CD4-positive, alpha-beta T cell treated with Interleukin-12 subunit alpha and Interleukin-12 subunit beta, for 1 hour (primary cell): Measurements from ENCODE around the gene SRGAP1.
"Not testable (repeated sequence)": the region's sequence is repeated elsewhere in the genome, so short reads cannot be mapped to it uniquely, and the experiment has no call there.

ENCODE experiments used
- DNase-seq: peaks from one replicate; pipeline ENCODE4 v3.0.0-alpha.2; 2020

SRGAP1 gene

DNA sequence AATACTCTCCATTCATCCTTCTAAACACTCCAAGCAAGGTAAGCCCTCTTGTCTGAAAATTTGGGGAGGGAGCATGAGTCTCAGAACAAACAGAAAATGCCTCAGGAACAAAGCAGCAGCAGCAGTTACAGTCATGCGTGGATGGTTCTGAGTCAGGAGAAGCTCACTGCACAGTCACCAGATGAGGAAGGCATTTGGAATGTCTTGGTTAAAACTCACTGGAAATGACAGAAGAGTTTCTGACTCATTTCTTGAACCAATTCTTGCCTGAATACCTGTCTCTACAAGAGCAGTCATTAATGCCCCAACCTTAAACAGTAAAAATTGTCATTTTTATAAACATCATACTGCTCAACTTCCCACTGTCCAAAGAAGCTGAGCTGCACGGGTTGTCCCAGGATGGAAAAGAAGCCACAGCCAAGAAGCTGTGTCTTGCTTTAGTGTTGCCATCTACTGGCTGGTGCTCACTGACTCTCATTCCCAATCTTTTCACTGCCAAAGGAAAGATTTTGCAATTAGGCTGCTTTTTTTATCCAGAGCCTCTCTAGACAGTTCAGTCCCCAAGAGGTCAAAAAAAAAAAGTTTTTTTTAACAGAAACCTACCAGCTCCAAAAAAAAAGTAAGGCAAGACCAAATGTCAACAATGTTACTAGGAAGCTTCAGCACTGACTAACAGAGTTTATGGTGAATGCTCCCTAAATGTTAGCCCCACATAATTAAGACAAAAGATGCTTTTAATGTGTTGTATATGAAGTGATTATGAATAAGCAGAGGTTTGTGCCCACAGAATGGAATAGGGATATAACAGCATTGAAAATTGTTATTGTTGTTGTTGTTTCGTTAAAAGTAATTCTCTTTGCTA lies 337.2 kb downstream of the SRGAP1 start:
- no peak for DNase-seq

DNA sequence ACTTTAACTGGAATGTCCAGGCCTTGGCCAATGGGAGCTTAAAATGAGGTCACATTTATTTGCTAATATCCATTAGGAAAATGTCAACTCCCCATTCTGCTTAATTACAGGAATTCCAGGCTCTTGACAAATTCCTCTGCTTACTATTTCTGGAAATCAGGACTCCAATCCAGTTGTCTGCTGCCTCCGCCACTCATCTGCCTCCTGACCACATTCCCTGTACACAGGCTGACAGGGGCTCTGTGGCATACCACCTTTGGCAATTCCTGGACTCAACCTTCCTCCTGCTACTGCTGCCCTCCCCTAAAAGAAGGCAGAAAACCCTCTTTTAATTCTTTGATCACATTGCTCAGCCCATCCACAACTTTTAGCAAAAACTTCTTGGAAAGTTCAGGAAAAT lies 339.7 kb downstream of the SRGAP1 start:
- DNase-seq: no peak

DNA sequence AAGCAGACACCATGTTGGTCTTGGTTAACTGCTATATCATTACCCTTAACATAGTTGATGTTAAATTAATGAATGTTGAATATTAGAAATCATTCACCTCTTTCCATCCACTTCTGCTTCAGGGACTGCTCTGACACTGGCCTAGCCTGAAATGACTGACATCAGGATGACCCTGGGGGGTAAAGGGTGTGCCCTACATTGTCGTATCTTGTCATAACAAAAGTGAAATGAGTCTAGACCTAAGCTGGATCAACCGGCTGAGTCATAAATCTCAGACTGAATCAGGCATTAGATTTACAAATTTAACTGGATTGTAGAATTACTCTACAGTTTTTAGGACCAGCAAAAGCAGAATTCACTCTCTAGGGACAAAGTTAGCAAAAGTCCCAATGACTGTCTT lies 342.3 kb downstream of the SRGAP1 start:
- no peak for DNase-seq

DNA sequence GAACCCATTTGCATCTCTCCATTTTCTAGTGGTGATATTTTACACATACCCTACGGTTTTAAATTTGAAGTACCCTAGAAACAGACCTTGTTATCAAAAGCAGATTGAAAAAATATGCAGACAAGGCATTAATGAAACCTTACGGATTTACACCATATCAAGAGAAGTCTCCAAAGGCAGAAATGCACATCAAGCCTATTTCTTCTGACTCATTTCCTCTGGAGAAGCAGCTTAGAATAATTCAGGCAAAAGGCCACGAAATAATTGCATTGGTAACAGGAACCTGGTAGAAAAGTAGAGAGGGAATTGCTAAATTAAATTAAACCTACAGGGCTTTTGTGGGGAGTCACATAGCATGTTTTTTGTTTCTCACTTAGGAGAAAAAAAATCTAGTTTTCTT lies 342.9 kb downstream of the SRGAP1 start:
- no peak for DNase-seq

DNA sequence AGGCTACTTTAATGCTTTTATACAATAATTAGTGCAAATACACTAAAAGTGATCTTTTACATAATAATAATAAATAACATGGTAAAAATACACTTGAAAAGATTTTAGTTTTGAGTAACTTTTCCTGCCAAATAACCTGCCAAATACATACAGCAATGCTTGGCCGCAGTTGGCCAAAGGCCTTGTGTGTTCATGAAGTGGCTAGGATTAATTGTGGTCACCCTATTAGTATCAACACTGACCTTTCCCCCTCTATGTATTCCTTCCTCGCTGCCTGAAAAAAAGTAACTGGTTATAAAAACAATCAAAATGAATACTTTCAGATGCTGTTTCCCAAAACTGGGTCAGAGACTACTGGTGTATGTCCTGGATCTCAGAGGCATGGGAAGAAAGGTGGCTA lies 343.3 kb downstream of the SRGAP1 start:
- DNase-seq: no peak

DNA sequence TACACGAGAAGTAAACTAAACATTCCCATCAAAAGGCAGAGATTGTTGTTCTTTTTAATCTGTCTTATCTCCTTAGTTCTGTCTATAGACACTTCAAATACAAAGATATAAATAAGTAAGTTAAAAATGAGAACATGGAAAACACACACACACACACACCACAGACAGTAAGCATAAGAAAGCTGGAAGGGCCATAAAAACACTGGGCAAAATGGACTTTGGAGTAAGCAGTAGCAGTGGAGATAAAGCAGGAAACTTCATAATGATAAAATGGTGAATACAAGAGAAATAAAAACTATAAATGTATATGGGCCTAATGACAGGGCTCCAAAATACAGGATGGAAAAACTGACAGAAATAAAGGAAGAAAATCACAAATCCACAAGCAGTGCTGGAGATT lies 345.0 kb downstream of the SRGAP1 start:
- no peak for DNase-seq

DNA sequence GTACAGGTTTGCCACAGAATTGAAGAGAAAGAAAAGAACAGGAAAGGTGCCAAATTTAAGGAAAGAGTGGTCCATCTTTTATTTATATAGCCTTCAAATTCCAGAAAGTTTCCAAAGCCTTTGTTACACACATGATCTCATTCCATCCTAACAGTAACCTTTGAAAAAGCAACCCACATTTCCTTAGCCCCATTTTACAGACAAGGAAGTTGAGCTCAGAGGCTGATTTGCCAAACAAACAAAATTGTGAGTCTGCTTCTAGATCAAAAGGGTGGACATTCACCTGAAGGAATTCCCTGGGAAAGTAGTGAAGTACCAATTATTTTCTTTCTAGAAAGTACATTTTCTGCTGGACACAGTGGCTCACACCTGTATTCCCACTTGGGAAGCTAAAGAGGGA lies 345.6 kb downstream of the SRGAP1 start:
- DNase-seq: no peak

DNA sequence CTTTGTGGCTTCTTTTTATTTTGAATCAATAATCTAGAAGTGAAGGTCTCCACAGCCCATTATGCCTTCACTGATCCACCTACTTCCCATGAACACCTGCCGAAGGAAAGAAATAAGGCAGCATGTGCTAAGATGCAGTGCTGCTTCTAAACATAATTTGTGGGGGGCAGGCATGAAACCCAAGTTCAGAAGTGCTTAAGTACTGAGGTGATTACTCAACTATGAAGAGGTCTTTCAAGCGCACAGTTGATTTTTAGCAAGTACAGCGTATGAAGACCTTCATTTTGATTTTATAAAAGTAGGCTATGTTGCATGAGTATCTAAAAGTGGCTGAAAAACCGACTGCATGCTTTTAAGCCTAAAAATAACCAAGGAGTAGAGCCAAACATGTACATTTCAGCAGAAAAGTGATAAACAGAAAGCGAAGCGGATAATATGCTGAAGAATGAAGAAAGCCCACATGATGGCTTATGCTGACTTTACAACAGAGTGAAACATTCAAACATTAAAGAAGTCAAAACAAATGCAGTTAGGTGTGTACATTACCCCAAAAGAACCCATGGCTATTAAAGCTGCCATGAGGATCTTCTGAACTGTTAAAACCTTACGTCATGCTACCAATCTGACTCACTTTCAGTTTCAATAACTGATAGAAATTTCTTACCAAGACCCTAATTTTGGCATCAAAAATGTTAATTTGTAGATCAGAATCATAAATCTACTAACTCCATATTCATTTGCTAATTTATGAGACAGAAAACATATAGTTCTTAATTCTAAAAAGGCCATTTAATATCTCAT lies 348.3 kb downstream of the SRGAP1 start:
- no peak for DNase-seq

DNA sequence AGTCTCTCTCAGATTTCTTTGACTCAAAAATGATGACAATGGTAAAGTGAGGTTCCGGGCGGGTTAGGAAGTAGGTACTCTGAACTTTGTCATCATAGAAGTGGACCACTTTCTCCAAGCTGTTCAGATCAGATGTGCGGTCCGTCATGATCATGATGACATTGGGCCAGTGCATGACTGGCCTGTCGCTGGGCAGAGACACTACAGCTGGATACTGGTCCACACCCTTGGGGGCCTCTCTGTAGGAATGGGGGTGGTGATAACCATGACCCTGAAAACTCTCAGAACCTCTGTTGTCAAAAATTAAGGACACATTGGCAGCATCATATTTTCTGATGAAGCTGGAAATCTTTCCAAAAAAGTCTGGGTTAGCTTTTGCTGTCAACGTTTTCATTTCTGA lies 349.4 kb downstream of the SRGAP1 start:
- DNase-seq: no peak

DNA sequence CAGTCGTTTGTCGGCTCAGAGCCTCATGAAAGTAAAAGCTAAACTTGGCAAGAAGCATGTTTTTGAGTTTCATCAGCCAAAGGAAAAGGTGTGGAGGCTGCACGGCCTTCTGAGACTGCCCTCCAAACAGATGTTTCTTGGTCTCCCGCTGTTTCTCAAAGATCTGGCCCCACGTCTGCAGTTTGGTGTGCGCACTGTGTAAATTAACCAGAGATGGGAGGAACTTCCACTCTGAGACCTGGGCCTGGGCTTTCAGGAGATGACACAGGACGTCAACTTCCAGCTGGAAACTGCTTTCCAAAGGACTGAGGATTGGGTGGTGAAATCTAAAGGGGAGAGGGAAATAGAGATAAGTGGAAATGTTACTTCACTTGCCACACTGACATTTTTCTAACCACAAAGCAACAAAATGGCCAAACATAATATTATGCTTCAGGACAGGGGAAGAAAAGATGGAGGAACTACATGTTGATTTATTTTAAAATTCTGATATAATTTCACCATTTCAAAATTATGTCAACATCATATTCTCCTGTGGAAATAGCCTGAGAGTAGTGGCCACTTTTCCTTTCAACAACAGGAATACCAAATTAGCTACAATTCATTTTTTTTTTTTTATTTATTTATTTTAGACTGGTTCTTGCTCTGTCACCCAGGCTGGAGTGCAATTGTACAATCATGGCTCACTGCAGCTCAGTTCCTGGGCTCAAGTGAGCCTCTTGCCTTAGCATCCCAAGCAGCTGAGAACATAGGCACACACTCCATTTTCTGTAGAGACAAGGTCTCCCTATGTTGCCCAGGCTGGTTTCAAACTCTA lies 350.0 kb downstream of the SRGAP1 start:
- no peak for DNase-seq

DNA sequence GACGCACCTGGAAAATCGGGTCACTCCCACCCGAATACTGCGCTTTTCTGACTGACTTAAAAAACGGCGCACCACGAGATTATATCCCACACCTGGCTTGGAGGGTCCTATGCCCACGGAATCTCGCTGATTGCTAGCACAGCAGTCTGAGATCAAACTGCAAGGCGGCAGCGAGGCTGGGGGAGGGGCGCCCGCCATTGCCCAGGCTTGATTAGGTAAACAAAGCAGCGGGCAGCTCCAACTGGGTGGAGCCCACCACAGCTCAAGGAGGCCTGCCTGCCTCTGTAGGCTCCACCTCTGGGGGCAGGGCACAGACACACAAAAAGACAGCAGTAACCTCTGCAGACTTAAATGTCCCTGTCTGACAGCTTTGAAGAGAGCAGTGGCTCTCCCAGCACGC lies 351.3 kb downstream of the SRGAP1 start:
- not testable (repeated sequence) for DNase-seq

DNA sequence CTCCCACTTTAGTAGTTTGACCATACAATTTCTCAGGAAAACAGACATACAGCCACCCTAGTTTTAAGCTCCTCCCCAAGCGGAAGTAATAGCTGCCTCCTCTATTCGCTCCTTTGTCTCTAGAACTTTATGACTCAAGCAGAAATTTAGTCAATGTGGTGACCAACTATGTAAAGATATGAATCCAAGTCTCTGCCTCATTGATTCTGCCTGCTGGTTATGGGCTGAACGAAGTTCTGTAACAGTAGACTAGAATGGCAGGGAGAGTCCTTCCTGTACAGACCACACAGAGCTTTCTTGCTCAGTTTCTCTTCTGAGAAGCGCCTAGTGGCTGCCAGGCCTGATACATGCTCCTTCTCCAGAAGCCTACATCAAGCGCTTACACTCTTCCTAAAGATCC lies 358.5 kb downstream of the SRGAP1 start:
- no peak for DNase-seq

DNA sequence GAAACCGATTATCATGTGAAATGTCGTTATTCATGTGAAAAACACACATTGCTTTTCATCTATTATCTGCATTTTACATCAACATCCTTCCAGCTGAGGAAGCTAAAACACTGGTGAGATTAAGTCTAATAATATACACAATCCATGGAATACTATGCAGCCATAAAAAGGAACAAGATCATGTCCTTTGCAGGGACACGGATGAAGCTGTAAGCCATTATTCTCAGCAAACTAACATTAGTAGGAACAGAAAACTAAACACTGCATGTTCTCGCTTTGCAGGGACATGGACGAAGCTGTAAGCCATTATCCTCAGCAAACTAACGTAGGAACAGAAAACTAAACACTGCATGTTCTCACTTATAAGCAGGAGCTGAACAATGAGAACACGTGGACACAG lies 359.3 kb downstream of the SRGAP1 start:
- DNase-seq: no peak

DNA sequence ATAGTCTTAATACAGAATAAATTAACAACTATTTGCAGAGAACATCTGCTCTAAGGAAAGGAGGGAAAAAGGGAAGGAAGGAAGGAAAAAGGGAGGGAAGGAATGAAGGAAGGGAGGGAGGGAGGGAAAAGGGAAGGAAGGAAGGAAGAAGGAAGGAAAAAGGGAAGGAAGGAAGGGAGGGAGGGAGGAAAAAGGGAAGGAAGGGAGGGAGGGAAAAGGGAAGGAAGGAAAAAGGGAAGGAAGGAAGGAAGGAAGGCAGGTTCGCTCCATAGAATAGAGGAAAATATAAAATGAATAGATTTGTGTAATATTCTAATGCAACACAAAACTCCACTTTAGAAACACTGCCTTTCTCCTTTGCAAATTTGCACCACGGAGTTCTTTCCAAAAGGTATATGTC lies 361.0 kb downstream of the SRGAP1 start:
- no peak for DNase-seq

DNA sequence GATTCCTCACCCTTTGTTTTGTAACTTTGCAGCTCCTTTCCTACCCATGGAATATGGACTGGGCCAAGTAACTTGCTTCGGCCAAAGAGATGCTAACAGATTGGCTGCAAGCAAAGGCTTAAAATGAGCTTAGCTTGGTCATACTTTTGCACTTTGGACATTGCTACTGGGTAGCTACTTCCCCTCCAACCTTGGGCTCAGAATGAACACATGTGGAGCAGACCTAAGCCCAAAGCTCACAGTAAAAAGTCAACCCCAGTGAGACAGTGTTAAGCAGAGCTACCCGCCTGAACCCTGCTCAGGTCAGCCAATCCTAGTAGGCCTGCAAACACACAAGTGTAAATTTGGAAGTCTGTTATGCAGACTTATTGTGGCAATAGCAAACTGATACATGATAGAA lies 363.0 kb downstream of the SRGAP1 start:
- no peak for DNase-seq
